Fibroblast of skin of right biceps (primary cell): Measurements from ENCODE around the gene RIMKLB.
A peak's percentile ranks its signal among the peaks of the same experiment; 100 is the strongest.
"Not testable (repeated sequence)": the region's sequence is repeated elsewhere in the genome, so short reads cannot be mapped to it uniquely, and the experiment has no call there.

Experiments used
- DNase-seq: peaks from one replicate; pipeline ENCODE4 v3.0.0-alpha.2; 2013

RIMKLB gene

GRCh38 chr12:8779862-8780261 is 82.1 kb downstream of the RIMKLB start:
- no peak for DNase-seq

DNA sequence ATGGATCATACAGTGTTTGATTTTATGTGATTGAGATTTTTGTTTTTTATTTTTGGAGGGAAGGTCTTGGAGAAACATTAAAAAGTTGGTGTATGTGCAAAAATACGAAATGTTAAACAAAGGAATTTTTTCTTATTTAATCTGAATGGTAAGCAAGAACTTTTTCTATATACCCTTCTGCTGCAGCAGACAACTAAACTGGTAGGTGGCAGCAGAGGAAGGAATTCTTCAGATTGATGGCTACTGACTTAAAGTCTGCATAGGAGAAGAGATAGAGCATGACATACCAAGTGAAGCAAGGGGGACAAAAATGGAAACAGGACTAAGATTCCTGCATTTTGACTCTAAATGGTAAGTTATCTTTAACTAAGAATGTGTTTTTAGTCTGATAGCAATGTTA is 82.6 kb downstream of the RIMKLB start:
- peak; percentile 31 for DNase-seq

- DNase-seq, result no peak
Observed at GRCh38 chr12:8781381-8782127, 83.8 kb downstream of the RIMKLB start.

- no peak for DNase-seq
Observed at GRCh38 chr12:8784290-8784888, 86.6 kb downstream of the RIMKLB start.

DNA sequence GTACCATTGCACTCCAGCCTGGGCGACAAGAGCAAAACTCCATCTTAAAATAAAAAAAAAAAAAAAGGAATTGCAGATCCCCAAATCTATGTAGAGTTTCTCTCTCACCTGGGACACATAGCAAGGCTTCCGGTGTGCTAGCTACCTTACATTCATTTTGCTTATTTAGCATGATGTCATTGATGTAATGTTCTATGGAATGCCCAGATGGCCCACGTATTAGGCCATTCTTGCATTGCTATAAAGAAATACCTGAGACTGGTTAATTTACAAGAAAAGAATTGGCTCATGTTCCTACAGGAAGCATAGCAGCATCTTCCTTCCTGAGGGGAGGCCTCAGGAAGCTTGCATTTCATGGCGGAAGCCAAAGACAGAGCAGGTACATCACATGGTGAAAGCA is 87.7 kb downstream of the RIMKLB start:
- no peak for DNase-seq

- not testable (repeated sequence) for DNase-seq
Observed at GRCh38 chr12:8787206-8787605, 89.4 kb downstream of the RIMKLB start.

- DNase-seq, result not testable (repeated sequence)
Observed at GRCh38 chr12:8788706-8789105, 90.9 kb downstream of the RIMKLB start.

DNA sequence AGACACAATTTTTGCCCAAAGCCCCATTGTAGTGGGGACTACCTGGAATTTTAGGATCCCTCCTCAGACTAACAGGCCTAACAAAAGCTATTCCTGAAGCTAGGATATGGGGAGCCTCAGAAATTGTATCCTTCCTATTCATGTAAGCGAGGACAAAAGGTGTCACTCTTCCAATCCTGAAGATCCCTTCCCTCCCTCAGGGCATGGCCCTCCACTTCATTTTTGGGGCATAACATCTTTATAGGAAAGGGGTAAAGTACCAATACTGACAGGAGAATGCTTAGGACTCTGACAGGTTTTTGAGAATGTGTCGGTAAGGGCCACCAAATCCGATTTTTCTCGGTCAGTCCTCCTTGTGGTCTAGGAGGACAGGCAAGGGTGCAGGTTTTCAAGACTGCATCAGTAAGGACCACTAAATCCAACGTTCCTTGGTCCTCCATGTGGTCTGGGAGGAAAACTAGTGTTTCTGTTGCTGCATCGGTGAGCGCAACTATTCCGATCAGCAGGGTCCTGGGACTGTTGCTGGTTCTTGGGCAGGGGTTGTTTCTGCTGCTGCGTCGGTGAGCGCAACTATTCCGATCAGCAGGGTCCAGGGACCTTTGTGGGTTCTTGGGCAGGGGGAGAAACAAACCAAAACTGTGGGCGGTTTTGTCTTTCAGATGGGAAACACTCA is 91.7 kb downstream of the RIMKLB start:
- DNase-seq, result not testable (repeated sequence)

DNA sequence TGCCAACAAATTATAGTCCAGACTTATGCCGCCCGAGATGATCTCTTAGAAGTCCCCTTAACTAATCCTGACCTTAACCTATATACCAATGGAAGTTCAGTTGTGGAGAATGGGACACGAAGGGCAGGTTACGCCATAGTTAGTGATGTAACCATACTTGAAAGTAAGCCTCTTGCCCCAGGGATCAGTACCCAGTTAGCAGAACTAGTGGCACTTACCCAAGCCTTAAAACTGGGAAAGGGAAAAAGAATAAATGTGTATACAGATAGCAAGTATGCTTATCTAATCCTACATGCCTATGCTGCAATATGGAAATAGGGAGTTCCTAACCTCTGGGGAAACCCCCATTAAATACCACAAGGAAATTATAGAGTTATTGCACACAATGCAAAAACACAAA is 95.4 kb downstream of the RIMKLB start:
- not testable (repeated sequence) for DNase-seq

DNA sequence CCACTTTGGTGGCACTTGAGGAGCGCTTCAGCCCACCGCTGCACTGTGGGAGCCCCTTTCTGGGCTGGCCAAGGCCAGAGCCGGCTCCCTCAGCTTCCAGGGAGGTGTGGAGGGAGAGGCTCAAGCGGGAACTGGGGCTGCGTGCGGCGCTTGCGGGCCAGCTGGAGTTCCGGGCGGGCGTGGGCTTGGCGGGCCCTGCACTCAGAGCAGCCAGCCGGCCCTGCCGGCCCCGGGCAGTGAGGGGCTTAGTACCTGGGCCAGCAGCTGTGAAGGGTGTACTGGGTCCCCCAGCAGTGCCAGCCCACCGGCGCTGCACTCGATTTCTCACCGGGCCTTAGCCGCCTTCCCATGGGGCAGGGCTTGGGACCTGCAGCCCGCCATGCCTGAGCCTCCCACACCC is 96.8 kb downstream of the RIMKLB start:
- not testable (repeated sequence) for DNase-seq

DNA sequence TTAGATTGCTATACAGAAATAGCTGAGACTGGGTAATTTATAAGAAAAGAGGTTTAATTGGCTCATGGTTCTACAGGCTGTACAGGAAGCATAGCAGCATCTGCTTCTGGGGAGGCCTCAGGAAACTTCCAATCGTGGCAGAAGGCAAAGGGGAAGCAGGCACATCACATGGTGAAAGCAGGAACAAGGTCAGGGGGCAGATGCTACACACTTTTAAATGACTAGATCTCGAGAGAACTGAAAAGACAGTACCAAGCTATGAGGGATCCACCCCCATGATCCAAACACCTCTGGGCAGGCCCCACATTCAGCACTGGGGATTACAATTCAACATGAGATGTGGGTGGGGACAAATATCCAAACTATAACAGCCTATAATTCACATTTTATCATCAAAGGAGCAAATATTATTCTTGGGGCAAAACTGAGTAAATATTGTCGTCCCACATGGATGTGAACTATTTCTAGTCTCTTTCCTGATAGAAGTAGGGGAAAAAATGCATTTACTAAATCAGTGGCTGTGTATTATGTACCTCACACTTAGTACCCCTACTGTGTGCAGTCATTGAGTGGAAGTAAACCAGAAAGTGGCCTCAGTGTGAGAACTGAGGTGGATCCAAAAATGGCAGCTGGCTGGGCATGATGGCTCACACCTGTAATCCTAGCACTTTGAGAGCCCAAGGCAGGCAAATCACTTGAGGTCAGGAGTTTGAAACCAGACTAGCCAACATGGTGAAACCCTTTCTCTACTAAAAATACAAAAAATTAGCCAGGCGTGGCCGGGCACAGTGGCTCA is 99.2 kb downstream of the RIMKLB start:
- DNase-seq, result no peak

DNA sequence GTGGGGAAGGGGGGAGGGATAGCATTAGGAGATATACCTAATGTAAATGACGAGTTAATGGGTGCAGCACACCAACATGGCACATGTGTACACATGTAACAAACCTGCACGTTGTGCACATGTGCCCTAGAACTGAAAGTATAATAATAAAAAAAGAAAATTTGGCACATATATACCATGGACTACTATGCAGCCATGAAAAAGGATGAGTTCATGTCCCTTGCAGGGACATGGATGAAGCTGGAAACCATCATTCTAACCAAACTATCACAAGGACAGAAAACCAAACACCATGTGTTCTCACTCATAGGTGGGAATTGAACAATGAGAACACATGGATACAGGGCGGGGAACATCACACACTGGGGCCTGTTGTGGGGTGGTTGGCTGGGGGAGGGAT is 103.4 kb downstream of the RIMKLB start:
- DNase-seq, result not testable (repeated sequence)

GRCh38 chr12:8804833-8805232 is 107.0 kb downstream of the RIMKLB start:
- not testable (repeated sequence) for DNase-seq

DNA sequence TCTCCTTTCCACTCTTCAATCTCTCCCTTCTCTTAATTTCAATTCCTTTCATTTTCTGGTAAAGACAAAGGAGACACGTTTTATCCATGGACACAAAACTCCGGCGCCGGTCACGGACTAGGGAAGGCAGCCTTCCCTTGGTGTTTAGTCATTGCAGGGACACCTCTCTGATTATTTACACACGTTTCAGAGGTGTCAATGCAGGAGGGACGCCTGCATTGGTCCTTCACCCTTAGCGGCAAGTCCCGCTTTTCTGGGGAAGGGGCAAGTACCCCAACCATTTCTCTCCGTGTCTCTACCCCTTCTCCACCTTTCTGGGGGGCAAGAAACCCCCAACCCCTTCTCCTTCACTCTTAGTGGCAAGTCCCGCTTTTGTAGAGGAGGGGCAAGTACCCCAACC is 107.7 kb downstream of the RIMKLB start:
- not testable (repeated sequence) for DNase-seq

DNA sequence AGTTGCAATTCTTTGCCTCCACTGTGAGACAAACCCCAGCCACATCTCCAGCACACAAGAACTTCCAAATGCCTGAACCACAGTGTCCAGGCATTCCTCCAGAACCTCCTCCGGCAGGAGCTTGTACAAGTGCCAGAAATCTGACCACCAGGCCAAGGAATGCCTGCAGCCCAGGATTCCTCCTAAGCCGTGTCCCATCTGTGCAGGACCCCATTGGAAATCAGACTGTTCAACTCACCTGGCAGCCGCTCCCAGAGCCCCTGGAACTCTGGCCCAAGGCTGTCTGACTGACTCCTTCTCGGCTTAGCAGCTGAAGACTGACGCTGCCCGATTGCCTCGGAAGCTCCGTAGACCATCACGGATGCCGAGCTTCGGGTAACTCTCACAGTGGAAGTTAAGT is 109.3 kb downstream of the RIMKLB start:
- peak; percentile 26 for DNase-seq

DNA sequence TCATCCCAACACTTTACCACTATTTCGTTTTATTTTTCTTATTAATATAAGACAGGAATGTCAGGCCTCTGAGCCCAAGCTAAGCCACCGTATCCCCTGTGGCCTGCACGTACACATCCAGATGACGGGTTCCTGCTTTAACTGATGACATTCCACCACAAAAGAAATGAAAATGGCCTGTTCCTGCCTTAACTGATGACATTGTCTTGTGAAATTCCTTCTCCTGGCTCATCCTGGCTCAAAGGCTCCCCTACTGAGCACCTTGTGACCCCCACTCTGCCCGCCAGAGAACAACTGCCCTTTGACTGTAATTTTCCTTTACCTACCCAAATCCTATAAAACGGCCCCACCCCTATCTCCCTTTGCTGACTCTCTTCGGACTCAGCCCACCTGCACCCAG is 112.3 kb downstream of the RIMKLB start:
- not testable (repeated sequence) for DNase-seq

- DNase-seq, result no peak
Observed at GRCh38 chr12:8813572-8814357, 116.0 kb downstream of the RIMKLB start.

- no peak for DNase-seq
Observed at GRCh38 chr12:8816448-8817050, 118.8 kb downstream of the RIMKLB start.

DNA sequence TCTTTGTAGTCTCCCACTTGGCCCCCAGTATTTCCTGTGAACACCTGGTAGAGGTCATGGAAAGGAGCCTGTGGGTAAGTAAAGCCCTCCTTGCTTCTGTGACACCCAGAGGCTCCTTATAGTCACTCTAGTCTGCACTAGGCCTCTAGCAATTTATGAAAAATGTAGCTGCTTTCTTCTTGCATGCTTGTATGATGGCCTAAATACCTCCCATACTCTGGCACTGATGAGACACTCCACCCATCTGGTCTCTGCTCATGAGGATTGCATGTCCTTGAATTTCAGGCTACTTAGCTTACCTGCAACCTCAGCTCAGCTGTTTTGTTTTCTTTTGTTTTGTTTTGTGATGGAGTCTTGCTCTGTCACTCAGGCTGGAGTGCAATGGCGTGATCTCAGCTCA is 120.1 kb downstream of the RIMKLB start:
- DNase-seq, result peak; percentile 4

DNA sequence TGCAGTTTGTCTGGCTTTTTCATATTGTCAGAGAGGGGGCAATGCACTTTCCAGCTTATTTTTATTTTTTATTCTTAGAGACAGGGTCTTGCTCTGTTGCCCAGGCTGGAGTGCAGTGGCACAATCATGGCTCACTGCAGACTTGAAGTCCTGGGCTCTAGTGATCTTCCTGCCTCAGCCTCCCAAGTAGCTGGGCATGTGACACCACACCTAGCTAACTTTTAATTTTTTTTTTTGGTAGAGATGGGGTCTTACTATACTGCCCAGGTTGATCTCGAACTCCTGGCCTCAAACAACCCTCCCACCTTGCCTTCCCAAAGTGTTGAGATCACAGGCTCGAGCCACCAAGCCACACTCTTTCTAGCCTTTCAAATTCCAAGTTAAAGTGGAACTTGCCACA is 120.7 kb downstream of the RIMKLB start:
- DNase-seq, result no peak

- DNase-seq, result no peak
Observed at GRCh38 chr12:8819666-8819980, 121.8 kb downstream of the RIMKLB start.
